Activated T-cell treated with anti-CD3 and anti-CD28 coated beads, Interleukin-2, amount 50 U/mL, for 72 hours (primary cell): ENCODE results near the gene CDH19. TPM values are rescaled to one million over a fixed set of nuclear protein-coding genes. Genes with fewer than 3 reads are reported as not detected.

ENCODE experiments used
- ATAC-seq, 2 donors: fragments of 150-1000 bp; cut with Tn5 transposase; replicated peaks in 1 of 2; 2 replicates each; pipeline ENCODE4 v1.10.0; 2021; ENCODE audit warnings: moderate library complexity in 2 of 2, mild to moderate bottlenecking in 1 of 2
- DNase-seq, 2 donors: peaks; one replicate each; pipeline ENCODE4 v3.0.0; 2021 to 2022; ENCODE audit warnings: mixed read lengths in 1 of 2
- H3K27ac Mint-ChIP-seq: one replicate; pipeline ENCODE4 v1.8.0; 2022; ENCODE audit warnings: mild to moderate bottlenecking, moderate library complexity, mixed read lengths
- H3K27me3 Mint-ChIP-seq: one replicate; pipeline ENCODE4 v1.8.0; 2022; ENCODE audit warnings: low read depth, mixed read lengths
- H3K36me3 Mint-ChIP-seq, 2 donors: one replicate each; pipeline ENCODE4 v1.8.0; 2022; ENCODE audit warnings: mixed read lengths in 2 of 2, mild to moderate bottlenecking in 1 of 2; ENCODE audit not compliant: insufficient read depth in 2 of 2
- H3K4me1 Mint-ChIP-seq: one replicate; pipeline ENCODE4 v1.8.0; 2022; ENCODE audit warnings: low read depth, mixed read lengths
- H3K4me3 Mint-ChIP-seq, 2 donors: one replicate each; pipeline ENCODE4 v1.8.0; 2022; ENCODE audit warnings: mild to moderate bottlenecking in 2 of 2, mixed read lengths in 2 of 2, moderate library complexity in 2 of 2
- H3K9me3 Mint-ChIP-seq, 2 donors: one replicate each; pipeline ENCODE4 v1.8.0; 2022; ENCODE audit warnings: mixed read lengths in 2 of 2
- total RNA-seq, 2 donors: library from RNA; stranded (reverse); gene quantifications; one replicate each; pipeline ENCODE4 v1.2.3, GENCODE V29; 2022

Gene CDH19
- total RNA-seq, 2 donors from 2014 or later: not detected

DNA sequence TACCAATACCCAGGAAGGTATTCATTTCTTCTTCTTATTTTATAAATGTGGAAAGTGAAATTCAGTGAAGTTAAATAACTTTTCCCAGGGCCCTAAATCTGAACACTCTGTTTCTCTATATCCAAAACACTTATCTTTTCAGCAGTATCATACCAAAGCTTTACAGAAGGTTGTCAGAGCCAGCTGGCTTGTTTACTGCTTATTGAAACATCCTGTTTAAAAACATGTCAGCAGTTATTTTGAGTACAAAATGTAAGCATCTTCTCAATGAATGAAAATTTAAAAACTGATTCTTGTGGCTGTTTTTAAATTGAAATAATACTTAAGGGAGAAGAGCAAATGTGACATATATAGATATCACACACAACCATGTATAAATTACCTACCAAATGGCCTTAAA is 11.3 kb upstream of the CDH19 start:
- Mint-ChIP-seq H3K36me3 (no peaks in the 10 kb centered on the region), H3K4me3 (no peak overlapping the region), H3K27me3 (no peaks in the 10 kb centered on the region), H3K4me1 (no peaks in the 10 kb centered on the region), H3K9me3 (peaks cover 0 to 2% of the 10 kb centered on the region in 2 donors), H3K27ac (no peak overlapping the region)
- DNase-seq (no peak), ATAC-seq (no peak)

DNA sequence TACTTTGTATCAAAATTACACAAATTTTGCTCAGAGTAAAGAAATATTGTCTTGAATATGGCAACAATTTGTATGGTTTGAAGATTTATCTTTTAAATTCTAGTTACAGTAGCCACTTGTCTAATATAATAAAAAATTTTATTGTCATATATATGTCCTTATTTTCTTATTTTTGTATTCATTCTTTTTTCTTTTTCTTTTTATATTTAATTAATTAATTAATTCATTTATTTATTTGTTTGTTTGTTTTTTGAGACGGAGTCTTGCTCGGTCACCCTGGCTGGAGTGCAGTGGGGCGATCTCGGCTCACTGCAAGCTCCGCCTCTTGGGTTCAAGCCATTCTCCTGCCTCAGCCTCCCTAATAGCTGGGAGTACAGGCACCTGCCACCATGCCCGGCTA is 3.7 kb upstream of the CDH19 start:
- peaks cover 2 to 3% of the 10 kb centered on the region in 2 donors for H3K9me3 Mint-ChIP-seq
- peaks cover 0 to 1% of the 10 kb centered on the region in 2 donors for H3K36me3 Mint-ChIP-seq
- no peaks in the 10 kb centered on the region for H3K27me3 Mint-ChIP-seq
- no peak overlapping the region for H3K27ac Mint-ChIP-seq
- DNase-seq: no peak
- no peaks in the 10 kb centered on the region for H3K4me1 Mint-ChIP-seq
- no peak for ATAC-seq
- no peak overlapping the region for H3K4me3 Mint-ChIP-seq

DNA sequence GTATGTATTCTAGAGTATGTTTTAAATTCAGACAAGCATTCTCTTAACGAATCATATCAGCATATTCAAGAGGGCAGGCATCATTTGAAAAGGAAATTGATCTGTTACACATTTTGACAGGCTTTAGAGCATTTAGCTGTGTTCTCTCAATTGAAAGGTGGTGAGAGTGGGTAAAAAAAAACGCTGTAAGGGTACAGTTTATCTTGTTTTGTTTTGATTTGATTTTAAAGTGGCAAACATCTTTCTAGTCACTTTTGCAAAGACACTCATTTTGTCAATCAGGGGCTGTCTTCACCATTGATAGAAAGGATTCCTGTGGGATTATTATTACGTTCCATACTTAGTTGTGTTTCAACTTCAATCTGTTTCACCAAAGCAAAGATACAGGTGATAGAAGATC is 2.2 kb downstream of the CDH19 start:
- H3K9me3 Mint-ChIP-seq: peaks cover 0 to 5% of the 10 kb centered on the region in 2 donors

GRCh38 chr18:66599190-66599589 is 4.7 kb downstream of the CDH19 start:
- Mint-ChIP-seq H3K9me3 (peaks cover 10 to 11% of the 10 kb centered on the region in 2 donors), H3K4me3 (no peak overlapping the region), H3K27ac (no peak overlapping the region), H3K36me3 (peaks cover 0 to 4% of the 10 kb centered on the region in 2 donors), H3K4me1 (no peaks in the 10 kb centered on the region), H3K27me3 (no peaks in the 10 kb centered on the region)
- DNase-seq (no peak), ATAC-seq (no peak)

More for the DNA sequence above, 2.2 kb downstream of the CDH19 start:
- no peaks in the 10 kb centered on the region for H3K4me1 Mint-ChIP-seq
- ATAC-seq (no peak), DNase-seq (no peak)
- peaks cover 0 to 1% of the 10 kb centered on the region in 2 donors for H3K36me3 Mint-ChIP-seq
- no peak overlapping the region for H3K27ac Mint-ChIP-seq
- no peak overlapping the region for H3K4me3 Mint-ChIP-seq
- no peaks in the 10 kb centered on the region for H3K27me3 Mint-ChIP-seq

DNA sequence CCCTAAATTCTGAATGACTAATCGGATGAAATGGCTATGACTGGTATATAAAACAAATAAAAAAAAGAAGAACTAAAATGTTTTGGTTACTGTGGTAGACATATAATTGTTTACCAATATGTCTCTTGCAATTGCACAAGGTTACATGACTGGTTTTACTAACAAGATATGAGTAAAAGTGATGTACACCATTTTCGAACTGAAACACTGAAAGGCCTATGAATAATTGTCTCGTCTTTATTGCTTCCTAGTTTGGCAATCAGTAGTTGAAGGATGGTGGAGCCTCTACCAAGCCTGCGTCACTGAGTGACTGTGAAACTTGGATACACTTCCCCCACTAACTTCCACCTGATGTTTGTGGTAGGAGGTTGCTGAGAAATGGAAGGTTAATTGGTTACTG is 16.5 kb downstream of the CDH19 start:
- no peak for ATAC-seq

DNA sequence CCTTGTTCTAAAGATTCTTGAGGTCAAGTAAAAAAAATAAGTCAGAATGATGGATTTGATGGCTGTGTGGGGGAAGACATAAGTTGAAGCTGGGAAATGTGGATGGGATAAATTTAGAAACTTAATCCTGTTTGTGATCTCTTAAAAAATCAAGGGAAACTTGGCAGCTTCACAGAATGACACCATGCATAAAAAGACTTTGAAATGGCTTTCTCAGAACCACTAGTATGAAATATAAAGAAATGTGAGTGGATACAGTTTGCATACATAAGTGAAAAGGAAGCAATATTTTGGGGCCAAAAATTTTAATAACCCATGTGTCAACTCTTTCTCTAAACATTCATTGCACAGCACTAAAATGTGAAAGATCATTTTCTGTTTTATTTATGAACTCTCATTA is 21.7 kb downstream of the CDH19 start:
- no peak for ATAC-seq
- Mint-ChIP-seq H3K27me3 (no peaks in the 10 kb centered on the region), H3K36me3 (no peaks in the 10 kb centered on the region), H3K9me3 (peaks cover 2% of the 10 kb centered on the region in 2 donors), H3K4me3 (no peak overlapping the region), H3K27ac (no peak overlapping the region), H3K4me1 (no peaks in the 10 kb centered on the region)
- no peak for DNase-seq

More for the DNA sequence above, 16.5 kb downstream of the CDH19 start:
- Mint-ChIP-seq H3K27me3 (no peaks in the 10 kb centered on the region), H3K4me3 (no peak overlapping the region), H3K9me3 (peaks cover 0 to 2% of the 10 kb centered on the region in 2 donors), H3K4me1 (no peaks in the 10 kb centered on the region), H3K36me3 (no peaks in the 10 kb centered on the region), H3K27ac (no peak overlapping the region)
- no peak for DNase-seq

DNA sequence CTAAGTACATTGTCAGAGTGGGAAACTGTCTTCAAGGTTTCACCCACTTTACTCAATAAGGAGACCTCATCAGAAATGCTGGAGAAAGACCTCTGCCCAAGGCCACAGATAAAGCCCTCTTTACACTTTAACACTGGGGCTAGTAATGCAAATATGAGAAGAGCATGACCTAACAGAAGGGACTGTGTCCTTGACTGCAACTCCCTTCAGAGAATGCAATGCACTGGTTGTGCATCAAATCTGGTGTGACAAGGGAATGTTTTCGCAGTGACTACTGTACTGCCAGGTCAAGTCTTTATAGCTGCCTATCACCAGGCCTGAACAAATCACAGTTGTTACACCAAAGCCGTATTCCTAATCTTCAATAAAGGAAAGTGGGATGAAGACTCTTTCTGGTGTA is 28.6 kb downstream of the CDH19 start:
- Mint-ChIP-seq H3K4me1 (no peaks in the 10 kb centered on the region), H3K27me3 (no peaks in the 10 kb centered on the region), H3K36me3 (no peaks in the 10 kb centered on the region), H3K27ac (no peak overlapping the region), H3K9me3 (peaks cover 2% of the 10 kb centered on the region in 2 donors), H3K4me3 (no peak overlapping the region)
- no peak for DNase-seq
- no peak for ATAC-seq

- DNase-seq: no peak
- Mint-ChIP-seq H3K4me3 (no peak overlapping the region), H3K36me3 (no peaks in the 10 kb centered on the region), H3K4me1 (no peaks in the 10 kb centered on the region), H3K27ac (no peak overlapping the region), H3K27me3 (no peaks in the 10 kb centered on the region), H3K9me3 (peaks cover under 1 to 2% of the 10 kb centered on the region in 2 donors)
- no peak for ATAC-seq
Measured at GRCh38 chr18:66571845-66572244, 32.0 kb downstream of the CDH19 start.

DNA sequence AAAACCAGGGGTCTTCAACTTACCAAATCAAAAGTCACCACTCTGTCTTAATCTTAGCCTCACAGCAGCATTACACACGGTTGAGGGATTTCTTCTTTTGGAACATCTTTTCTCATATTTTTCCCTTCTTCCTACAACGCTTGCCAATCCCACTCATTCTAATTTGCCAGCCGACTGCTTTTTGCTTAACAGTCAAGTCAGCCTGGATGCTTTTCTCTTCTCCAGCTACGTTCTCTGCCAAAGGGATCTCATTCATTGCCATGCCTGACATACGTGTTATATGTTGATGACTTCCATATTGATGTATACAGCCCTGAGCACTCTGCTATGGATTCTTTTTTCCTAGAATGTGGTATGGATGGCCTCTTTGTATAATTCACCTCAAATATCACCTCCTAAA is 37.3 kb downstream of the CDH19 start:
- no peak for DNase-seq
- Mint-ChIP-seq H3K4me1 (no peaks in the 10 kb centered on the region), H3K36me3 (no peaks in the 10 kb centered on the region), H3K27me3 (no peaks in the 10 kb centered on the region), H3K4me3 (no peak overlapping the region), H3K27ac (no peak overlapping the region), H3K9me3 (peaks cover 0 to 5% of the 10 kb centered on the region in 2 donors)
- ATAC-seq: no peak

GRCh38 chr18:66564236-66564635 is 39.7 kb downstream of the CDH19 start:
- no peak for ATAC-seq
- Mint-ChIP-seq H3K9me3 (peaks cover 0 to 5% of the 10 kb centered on the region in 2 donors), H3K27ac (no peak overlapping the region), H3K36me3 (no peaks in the 10 kb centered on the region), H3K27me3 (no peaks in the 10 kb centered on the region), H3K4me1 (no peaks in the 10 kb centered on the region), H3K4me3 (no peak overlapping the region)
- no peak for DNase-seq

- Mint-ChIP-seq H3K4me1 (no peaks in the 10 kb centered on the region), H3K27ac (no peak overlapping the region), H3K9me3 (peaks cover 0 to 5% of the 10 kb centered on the region in 2 donors), H3K4me3 (no peak overlapping the region), H3K27me3 (no peaks in the 10 kb centered on the region), H3K36me3 (no peaks in the 10 kb centered on the region)
- ATAC-seq (no peak), DNase-seq (no peak)
Measured at GRCh38 chr18:66562279-66562678, 41.6 kb downstream of the CDH19 start.

DNA sequence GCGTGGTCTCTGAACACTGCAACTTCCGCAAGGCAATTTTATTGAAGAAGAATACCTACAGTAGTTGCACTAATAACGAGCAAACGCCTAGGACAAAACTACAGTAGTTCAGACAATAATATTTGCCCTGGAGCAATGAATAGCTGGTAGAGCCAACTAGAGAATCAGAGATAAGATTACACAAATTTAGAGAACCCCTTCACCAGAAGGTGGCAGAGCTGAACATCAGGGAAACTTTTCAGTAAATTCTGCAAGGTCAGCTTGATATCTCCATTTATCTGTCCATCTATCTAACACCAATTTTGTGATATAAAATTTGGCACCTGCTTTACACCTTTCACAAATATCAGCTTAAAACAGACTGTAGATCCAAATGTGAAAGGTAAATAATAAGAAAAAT is 43.8 kb downstream of the CDH19 start:
- H3K4me3 Mint-ChIP-seq: no peak overlapping the region
- no peak overlapping the region for H3K27ac Mint-ChIP-seq

DNA sequence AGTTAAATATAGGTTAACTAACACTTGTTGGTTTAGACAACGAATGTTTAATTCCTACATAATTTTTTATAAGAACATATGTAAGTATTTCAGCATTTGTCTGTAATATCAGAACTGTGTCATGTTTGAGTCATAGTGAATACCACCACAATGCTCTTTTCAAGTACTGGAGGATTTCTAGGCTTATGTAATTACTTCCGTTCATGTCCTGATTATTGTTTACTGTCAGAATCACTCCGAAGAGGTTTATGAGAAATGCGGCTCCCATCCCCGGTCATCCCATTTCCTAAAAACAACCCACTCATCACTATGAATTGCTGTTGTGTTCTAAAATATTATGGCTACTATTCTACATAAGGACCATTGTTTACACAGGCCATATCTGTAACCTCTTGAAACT is 45.1 kb downstream of the CDH19 start:
- peaks cover 0 to 3% of the 10 kb centered on the region in 2 donors for H3K9me3 Mint-ChIP-seq
- H3K27ac Mint-ChIP-seq: no peak overlapping the region
- H3K36me3 Mint-ChIP-seq: no peaks in the 10 kb centered on the region
- H3K4me3 Mint-ChIP-seq: no peak overlapping the region
- H3K27me3 Mint-ChIP-seq: no peaks in the 10 kb centered on the region
- DNase-seq (no peak), ATAC-seq (no peak)
- no peaks in the 10 kb centered on the region for H3K4me1 Mint-ChIP-seq

More for the DNA sequence above, 43.8 kb downstream of the CDH19 start:
- no peak for DNase-seq
- ATAC-seq: no peak
- no peaks in the 10 kb centered on the region for H3K27me3 Mint-ChIP-seq
- H3K36me3 Mint-ChIP-seq: no peaks in the 10 kb centered on the region
- no peaks in the 10 kb centered on the region for H3K4me1 Mint-ChIP-seq
- H3K9me3 Mint-ChIP-seq: peaks cover 0 to 3% of the 10 kb centered on the region in 2 donors

DNA sequence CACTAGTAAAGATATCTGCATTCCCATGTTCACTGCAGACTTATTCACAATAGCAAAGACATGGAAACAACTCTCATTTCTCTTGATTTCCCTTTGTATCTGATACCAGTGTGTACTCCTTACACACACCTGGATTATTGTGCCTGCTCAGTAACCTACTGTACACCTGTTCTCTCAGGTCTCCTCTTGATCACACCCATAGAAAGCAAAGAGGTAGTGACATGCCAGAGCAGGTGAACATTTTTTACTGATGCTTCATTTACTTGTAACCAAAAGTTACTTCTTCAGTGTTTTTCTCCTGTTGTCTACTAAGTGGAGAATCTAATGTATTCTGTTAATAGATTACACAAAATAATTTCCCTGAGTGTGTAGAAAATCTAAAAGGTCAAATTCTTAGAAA is 46.8 kb downstream of the CDH19 start:
- Mint-ChIP-seq H3K4me3 (no peak overlapping the region), H3K27me3 (no peaks in the 10 kb centered on the region), H3K36me3 (no peaks in the 10 kb centered on the region), H3K27ac (no peak overlapping the region), H3K9me3 (peaks cover 0 to 3% of the 10 kb centered on the region in 2 donors), H3K4me1 (no peaks in the 10 kb centered on the region)
- ATAC-seq (no peak), DNase-seq (no peak)
